ENCODE measurements around the gene TGOLN2. TPM values are rescaled to one million over a fixed set of nuclear protein-coding genes. Genes with fewer than 3 reads are reported as not detected.

TGOLN2 gene
- total RNA-seq, 1 experiment from 2014 or later: 86.1 TPM

GRCh38 chr2:85286918-85287317 is 40.9 kb downstream of the TGOLN2 start:
- H3K27ac ChIP-seq: peak overlapping the region; percentile 96
- no peak for TF ChIP-seq EZH2 (IDR thresholded peaks at IDR 0.05; ENCODE audit: low read depth)
- no peak for TF ChIP-seq CTCF (conservative IDR thresholded peaks at IDR 0.05)
- BruUV-seq (replicated peaks): no TSS peak
- H3K79me2 ChIP-seq (ENCODE audit: low read depth): no peaks in the 10 kb centered on the region
- intact Hi-C loops (cut with micrococcal nuclease; ENCODE audit: unreplicated experiment): no loop called here
- H3K4me2 ChIP-seq: peak overlapping the region; percentile 72; the same call in 1 of the 2 replicates
- no peaks in the 10 kb centered on the region for H3K27me3 ChIP-seq (ENCODE audit: insufficient read depth, low read depth)
- CTCF ChIA-PET: no interaction called here
- H3K9me3 ChIP-seq (ENCODE audit: insufficient read depth, low read depth): no peaks in the 10 kb centered on the region
- DNase-seq: no peak
- H3K36me3 ChIP-seq (ENCODE audit: low read depth): no peaks in the 10 kb centered on the region
- H3F3A ChIP-seq (ENCODE audit: insufficient read depth, low read depth): peaks cover 27% of the 10 kb centered on the region
- H3K9me2 ChIP-seq (ENCODE audit: insufficient read depth): no peaks in the 10 kb centered on the region
- H3K4me1 ChIP-seq (replicated peaks; ENCODE audit: insufficient read depth): peaks cover 37% of the 10 kb centered on the region
- no peak overlapping the region for H2AFZ ChIP-seq
- POLR2A ChIA-PET (ENCODE audit: unreplicated experiment): no interaction called here
- H4K20me1 ChIP-seq (ENCODE audit: insufficient read depth): no peaks in the 10 kb centered on the region
- no peak overlapping the region for H3K4me3 ChIP-seq

- ChIA-PET CTCF (no interaction called here), POLR2A (ENCODE audit: unreplicated experiment) (no interaction called here)
- no peaks in the 10 kb centered on the region for H3K27me3 ChIP-seq (ENCODE audit: insufficient read depth, low read depth)
- no peaks in the 10 kb centered on the region for H3K79me2 ChIP-seq (ENCODE audit: low read depth)
- no peak overlapping the region for H3K27ac ChIP-seq
- peaks cover 20% of the 10 kb centered on the region for H3K4me1 ChIP-seq (replicated peaks; ENCODE audit: insufficient read depth)
- H3K4me3 ChIP-seq: no peak overlapping the region
- TF ChIP-seq CTCF (conservative IDR thresholded peaks at IDR 0.05) (no peak), EZH2 (IDR thresholded peaks at IDR 0.05; ENCODE audit: low read depth) (no peak)
- H3K4me2 ChIP-seq: no peak overlapping the region
- H4K20me1 ChIP-seq (ENCODE audit: insufficient read depth): no peaks in the 10 kb centered on the region
- no peaks in the 10 kb centered on the region for H3K9me2 ChIP-seq (ENCODE audit: insufficient read depth)
- intact Hi-C loops (cut with micrococcal nuclease; ENCODE audit: unreplicated experiment): no loop called here
- no peaks in the 10 kb centered on the region for H3K9me3 ChIP-seq (ENCODE audit: insufficient read depth, low read depth)
- H3K36me3 ChIP-seq (ENCODE audit: low read depth): no peaks in the 10 kb centered on the region
- H3F3A ChIP-seq (ENCODE audit: insufficient read depth, low read depth): peaks cover 19% of the 10 kb centered on the region
- no TSS peak for BruUV-seq (replicated peaks)
- H2AFZ ChIP-seq: no peak overlapping the region
- no peak for DNase-seq
Observed at GRCh38 chr2:85283641-85284040, 44.1 kb downstream of the TGOLN2 start.

GRCh38 chr2:85282914-85283313 is 44.9 kb downstream of the TGOLN2 start:
- peaks cover 15% of the 10 kb centered on the region for H3K4me1 ChIP-seq (replicated peaks; ENCODE audit: insufficient read depth)
- TF ChIP-seq EZH2 (IDR thresholded peaks at IDR 0.05; ENCODE audit: low read depth) (no peak), CTCF (conservative IDR thresholded peaks at IDR 0.05) (no peak)
- H3K9me3 ChIP-seq (ENCODE audit: insufficient read depth, low read depth): no peaks in the 10 kb centered on the region
- no peak overlapping the region for H3K4me3 ChIP-seq
- no peak overlapping the region for H2AFZ ChIP-seq
- H3K36me3 ChIP-seq (ENCODE audit: low read depth): no peaks in the 10 kb centered on the region
- BruUV-seq (replicated peaks): no TSS peak
- H3F3A ChIP-seq (ENCODE audit: insufficient read depth, low read depth): peaks cover 13% of the 10 kb centered on the region
- no peaks in the 10 kb centered on the region for H3K9me2 ChIP-seq (ENCODE audit: insufficient read depth)
- DNase-seq: no peak
- H3K27me3 ChIP-seq (ENCODE audit: insufficient read depth, low read depth): no peaks in the 10 kb centered on the region
- H4K20me1 ChIP-seq (ENCODE audit: insufficient read depth): no peaks in the 10 kb centered on the region
- H3K79me2 ChIP-seq (ENCODE audit: low read depth): no peaks in the 10 kb centered on the region
- H3K27ac ChIP-seq: no peak overlapping the region
- POLR2A ChIA-PET (ENCODE audit: unreplicated experiment): no interaction called here
- CTCF ChIA-PET: no interaction called here
- intact Hi-C loops (cut with micrococcal nuclease; ENCODE audit: unreplicated experiment): no loop called here
- H3K4me2 ChIP-seq: no peak overlapping the region
